Omental fat pad (tissue), 4 donors: ENCODE measurements around the gene MILR1. TPM values are rescaled to one million over a fixed set of nuclear protein-coding genes. Genes with fewer than 3 reads are reported as not detected.

Experiments used
- ATAC-seq: fragments of 150-250 bp; one replicate; pipeline ENCODE4 v1.9.1; 2016; ENCODE audit warnings: mild to moderate bottlenecking, moderate library complexity; ENCODE audit not compliant: low FRiP score
- DNase-seq: peaks from one replicate; pipeline ENCODE4 v3.0.0-alpha.2; 2019; ENCODE audit warnings: low spot score
- CTCF ChIP-seq, 3 donors: fragments of 450-650 bp; IDR thresholded peaks; one replicate each; pipeline ENCODE4 v1.5.1; 2016 to 2017; ENCODE audit warnings: antibody characterized with exemption in 3 of 3, mild to moderate bottlenecking in 3 of 3, moderate library complexity in 2 of 3
- total RNA-seq, 4 donors: library from RNA; depleted of rRNA; stranded (reverse); fragments of >200 nt; gene quantifications; one replicate each; pipeline ENCODE4 v1.1.0, GENCODE V29; 2016

Gene MILR1
- total RNA-seq, 4 donors from 2014 or later = 7.1 to 25.1 (median 18.2) TPM

DNA sequence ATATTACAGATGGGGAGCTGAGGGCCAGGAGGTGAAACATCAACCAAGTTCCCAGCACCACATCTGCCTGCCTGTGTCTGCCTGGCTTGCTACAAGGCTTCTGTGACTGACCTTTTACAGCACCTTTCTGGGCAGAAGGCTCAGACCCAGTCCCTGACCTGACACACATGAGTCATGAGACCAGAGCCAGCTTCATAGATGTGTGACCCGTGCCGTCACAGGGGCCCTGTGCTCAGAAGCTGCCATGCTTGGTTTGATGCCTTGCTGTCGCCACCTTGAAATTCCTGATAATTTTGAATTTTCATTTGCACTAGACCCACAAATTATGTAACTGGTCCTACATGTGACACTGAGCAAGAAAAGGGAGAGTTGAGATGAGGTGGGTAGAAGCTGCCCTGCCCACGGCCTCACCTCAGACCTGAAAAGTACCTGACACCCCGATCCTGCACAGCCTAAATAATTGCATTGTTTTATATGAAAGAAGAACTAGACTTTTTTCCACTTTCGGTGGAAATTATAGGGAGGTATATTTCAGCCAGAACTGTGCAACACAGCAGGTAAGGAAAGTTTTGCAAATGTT, 44.9 kb upstream of the MILR1 start:
- DNase-seq = no peak
- TF ChIP-seq CTCF (IDR thresholded peaks at IDR 0.05) = no peak
- no peak for ATAC-seq

DNA sequence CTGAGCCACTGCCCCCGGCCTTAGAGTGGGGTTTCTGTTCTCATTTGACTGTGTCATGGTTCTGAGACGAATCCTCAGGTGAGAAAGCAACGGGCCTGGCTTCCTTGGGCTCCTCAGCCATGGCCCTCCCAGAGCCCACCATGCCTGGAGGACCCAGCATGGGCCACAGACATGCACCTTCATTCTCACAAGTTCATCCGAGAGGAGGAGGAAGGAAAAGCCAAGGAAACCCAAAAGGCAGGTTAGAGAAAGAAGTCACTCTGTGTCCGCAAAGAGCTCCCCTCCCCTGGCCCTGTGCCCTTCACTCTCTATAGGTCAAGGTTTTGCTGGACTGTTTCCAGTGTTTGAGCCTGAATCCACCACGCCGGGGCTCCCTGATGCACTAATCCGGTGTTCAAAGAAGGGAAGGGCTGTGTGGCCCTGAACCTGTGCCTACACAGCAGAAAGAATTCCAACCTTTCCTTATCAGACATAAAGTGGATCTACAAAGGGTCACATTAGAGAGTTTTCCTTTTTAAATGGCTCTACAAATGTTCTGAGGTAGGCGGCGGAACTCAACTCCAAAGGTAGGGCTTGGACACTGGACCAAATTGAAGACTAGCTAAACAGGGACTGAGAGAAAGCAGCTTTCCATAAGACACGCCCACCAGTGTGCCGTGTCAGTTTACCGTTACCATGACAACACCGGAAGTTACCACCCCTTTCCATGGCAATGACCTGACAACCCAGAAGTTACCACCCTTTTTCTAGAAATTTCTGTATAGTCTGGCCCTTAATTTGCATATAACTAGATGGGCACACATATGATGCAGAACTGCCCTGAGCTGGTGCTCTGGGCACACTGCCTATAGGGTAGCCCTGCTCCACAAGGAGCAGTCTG, 42.4 kb upstream of the MILR1 start:
- ATAC-seq (no peak), DNase-seq (no peak)
- TF ChIP-seq CTCF (IDR thresholded peaks at IDR 0.05) = no peak

DNA sequence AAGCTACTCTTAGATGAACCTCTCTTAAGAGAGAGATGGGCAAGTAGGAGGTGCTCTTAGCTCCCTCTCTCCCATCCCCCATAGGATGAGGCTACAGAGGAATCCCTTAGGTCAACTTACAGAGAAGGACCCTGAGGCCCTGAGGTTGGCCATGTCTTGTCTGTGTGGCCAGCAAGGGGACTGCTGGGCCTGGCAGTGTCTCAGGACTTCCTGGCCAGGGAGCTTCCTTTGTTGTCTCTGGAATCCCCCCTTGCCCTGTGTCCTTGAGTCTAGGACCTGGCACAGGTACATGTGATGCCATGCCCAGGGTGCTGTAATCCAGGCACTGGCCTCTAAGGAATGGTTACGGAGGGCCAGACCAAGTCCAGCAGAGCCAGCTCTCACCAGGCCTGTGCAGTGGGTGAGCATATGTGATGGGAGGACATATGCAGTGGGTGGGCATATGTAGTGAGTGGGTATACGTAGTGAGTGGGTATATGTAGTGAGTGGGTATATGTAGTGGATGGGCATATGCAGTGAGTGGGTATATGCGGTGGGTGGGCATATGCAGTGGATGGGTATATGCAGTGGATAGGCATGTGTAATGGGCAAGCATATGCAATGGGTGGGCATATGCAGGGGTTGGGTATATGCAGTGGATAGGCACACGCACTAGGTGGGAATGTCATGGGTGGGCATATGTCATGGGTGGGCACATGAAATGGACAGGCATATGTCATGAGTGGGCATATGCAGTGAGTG, 38.0 kb upstream of the MILR1 start:
- TF ChIP-seq CTCF (IDR thresholded peaks at IDR 0.05) = no peak
- DNase-seq (no peak), ATAC-seq (no peak)

GRCh38 chr17:64411999-64412771, 36.7 kb upstream of the MILR1 start:
- DNase-seq = no peak
- ATAC-seq = no peak

DNA sequence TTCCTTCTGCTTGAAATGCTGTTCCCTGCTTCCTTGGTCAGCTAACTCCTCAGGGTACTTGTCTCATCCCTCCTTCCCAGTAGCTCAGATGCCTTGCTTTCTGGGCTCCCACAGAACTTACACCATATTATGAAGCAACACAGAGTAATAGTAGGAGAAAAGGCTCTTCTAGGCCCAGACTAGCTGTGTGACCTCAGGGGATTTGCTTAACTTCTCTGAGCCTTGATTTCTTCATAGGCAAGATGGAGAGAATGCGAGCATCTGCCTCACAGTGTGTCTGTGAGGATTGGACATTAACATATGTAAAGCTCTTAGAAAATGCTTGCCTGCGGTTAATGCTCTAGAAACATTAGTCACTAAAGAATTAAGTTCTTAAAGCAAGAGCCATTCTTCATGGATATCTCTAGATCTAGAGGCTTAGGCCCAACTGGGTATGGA, 36.0 kb upstream of the MILR1 start:
- ATAC-seq (no peak), DNase-seq (no peak)
- TF ChIP-seq CTCF (IDR thresholded peaks at IDR 0.05) = no peak

More at GRCh38 chr17:64411999-64412771, 36.7 kb upstream of the MILR1 start:
- no peak for TF ChIP-seq CTCF (IDR thresholded peaks at IDR 0.05)

GRCh38 chr17:64413513-64413912, 35.4 kb upstream of the MILR1 start:
- DNase-seq (no peak), ATAC-seq (no peak)
- no peak for TF ChIP-seq CTCF (IDR thresholded peaks at IDR 0.05)
